ENCODE measurements around the gene TTLL7.
A peak's percentile ranks its signal among the peaks of the same experiment; 100 is the strongest.

Gene TTLL7

DNA sequence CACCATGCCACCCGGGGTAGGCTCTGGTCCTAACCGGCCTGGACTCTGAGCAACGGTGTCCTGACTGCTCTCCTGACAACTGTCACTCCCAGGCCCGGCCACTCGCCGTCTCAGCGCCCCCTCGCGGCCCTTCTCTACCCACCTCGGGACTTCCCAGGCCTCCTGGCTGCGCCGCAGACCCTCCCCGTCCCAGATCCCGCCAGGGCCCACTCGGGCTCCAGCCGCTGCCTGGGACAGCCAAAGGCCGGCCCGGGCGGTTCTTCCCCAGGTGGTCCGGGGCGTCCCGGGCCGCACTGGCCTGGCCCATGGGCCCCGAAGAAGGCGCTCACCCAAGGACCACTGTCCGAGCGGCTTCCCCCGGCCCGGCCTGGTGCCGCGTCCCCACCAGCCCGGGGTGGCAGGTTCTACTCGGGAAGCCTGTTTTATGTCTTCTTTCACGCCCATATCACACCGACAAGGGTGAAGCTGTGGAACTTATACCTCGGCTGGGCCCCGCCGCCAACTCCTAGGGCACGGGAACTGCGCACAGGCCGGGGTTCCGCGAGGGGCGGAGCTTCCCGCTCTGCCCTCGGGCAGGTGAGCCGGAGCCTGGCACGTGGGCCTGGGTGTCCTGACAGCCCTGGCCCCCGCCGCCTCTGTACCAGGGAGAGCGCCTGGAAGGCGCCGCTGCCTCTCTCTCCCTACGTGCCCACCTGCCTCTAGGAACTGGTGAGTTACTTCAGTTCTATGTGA is 138.3 kb downstream of the TTLL7 start:
- peak; percentile 76 for DNase-seq (ENCODE audit: low spot score)
- in situ Hi-C loops (cut with MboI; ENCODE audit: low pct_unique_long_range_greater_than_20kb, low sequenced_read_pairs, unreplicated experiment) = no loop called here
- peak; percentile 85 for TF ChIP-seq CTCF (IDR thresholded peaks at IDR 0.05; ENCODE audit: extremely low read depth, insufficient read depth, missing control alignments)

GRCh38 chr1:83857716-83858115 is 141.2 kb downstream of the TTLL7 start:
- in situ Hi-C loops (cut with MboI; ENCODE audit: low pct_unique_long_range_greater_than_20kb, low sequenced_read_pairs, unreplicated experiment) = no loop called here
- no peak for DNase-seq (ENCODE audit: low spot score)
- TF ChIP-seq CTCF (IDR thresholded peaks at IDR 0.05; ENCODE audit: extremely low read depth, insufficient read depth, missing control alignments) = no peak

- in situ Hi-C loops (cut with MboI; ENCODE audit: low pct_unique_long_range_greater_than_20kb, low sequenced_read_pairs, unreplicated experiment) = no loop called here
- no peak for DNase-seq (ENCODE audit: low spot score)
- TF ChIP-seq CTCF (IDR thresholded peaks at IDR 0.05; ENCODE audit: extremely low read depth, insufficient read depth, missing control alignments) = no peak
These were observed 141.8 kb downstream of the TTLL7 start for GRCh38 chr1:83857103-83857502.

DNA sequence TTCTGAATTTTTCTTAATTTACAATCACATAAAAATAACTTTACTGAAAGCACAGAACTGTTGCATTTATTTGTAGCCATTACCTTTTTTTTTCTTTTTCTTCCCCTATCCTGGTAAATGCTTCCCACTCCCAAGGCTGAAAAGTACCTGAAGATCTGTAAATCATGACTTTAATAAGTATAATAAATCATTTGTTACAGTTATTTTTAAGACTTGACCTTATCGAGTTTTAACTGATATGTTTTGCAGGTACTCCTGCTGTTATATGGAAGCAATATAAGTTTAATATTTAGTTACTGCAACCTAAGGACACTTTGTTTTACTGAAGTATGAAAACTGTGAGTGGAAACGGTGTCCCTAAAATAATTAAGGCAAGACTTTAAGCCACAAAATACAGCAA is 142.6 kb downstream of the TTLL7 start:
- in situ Hi-C loops (cut with MboI; ENCODE audit: low pct_unique_long_range_greater_than_20kb, low sequenced_read_pairs, unreplicated experiment) = no loop called here

DNA sequence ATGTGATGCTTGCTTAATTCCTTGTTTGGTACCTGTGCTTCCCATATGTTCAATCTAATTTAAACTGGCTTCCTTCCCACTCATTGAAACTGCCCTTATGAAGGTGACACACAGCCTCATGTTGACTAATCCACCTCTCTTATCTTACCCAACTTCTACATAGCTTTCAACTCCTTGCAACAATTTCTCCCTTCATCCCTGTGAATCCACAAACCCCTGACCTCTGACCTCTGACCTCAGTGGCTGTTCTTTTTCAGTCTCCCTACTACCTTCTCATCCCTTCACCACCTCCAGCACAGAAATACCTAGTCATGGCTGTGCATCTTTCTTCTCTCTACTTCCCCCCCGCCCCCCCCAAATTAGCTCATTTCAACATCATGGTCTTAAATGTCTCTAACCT is 144.5 kb downstream of the TTLL7 start:
- in situ Hi-C loops (cut with MboI; ENCODE audit: low pct_unique_long_range_greater_than_20kb, low sequenced_read_pairs, unreplicated experiment) = no loop called here
- no peak for DNase-seq (ENCODE audit: low spot score)
- no peak for TF ChIP-seq CTCF (IDR thresholded peaks at IDR 0.05; ENCODE audit: extremely low read depth, insufficient read depth, missing control alignments)

More for the DNA sequence above, 142.6 kb downstream of the TTLL7 start:
- no peak for TF ChIP-seq CTCF (IDR thresholded peaks at IDR 0.05; ENCODE audit: extremely low read depth, insufficient read depth, missing control alignments)
- no peak for DNase-seq (ENCODE audit: low spot score)

DNA sequence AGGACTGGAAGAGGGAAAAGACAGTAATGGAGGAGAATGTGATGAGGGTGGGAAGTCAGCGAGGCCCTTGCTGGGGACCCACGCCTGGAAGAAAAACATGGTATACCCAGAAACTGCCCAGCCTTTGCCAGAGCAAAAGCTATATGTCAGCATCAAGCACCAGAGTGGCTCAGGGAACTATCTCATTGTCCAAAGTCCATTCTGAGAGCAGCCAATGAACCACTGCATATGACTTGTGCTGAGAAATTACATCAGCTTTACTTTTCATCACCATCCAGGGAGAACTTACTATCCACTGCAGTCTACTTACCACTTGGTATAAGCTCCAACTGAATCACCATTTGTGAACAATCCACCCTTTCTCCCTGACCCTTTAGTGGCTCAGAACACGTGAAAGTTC is 148.1 kb downstream of the TTLL7 start:
- DNase-seq (ENCODE audit: low spot score) = no peak
- TF ChIP-seq CTCF (IDR thresholded peaks at IDR 0.05; ENCODE audit: extremely low read depth, insufficient read depth, missing control alignments) = no peak
- in situ Hi-C loops (cut with MboI; ENCODE audit: low pct_unique_long_range_greater_than_20kb, low sequenced_read_pairs, unreplicated experiment) = no loop called here

All from GM13977 (cell line).